ENCODE data around the gene CIITA. TPM values are rescaled to one million over a fixed set of nuclear protein-coding genes. Genes with fewer than 3 reads are reported as not detected.

Gene CIITA
- total RNA-seq, 2 donors from 2014 or later: 4.5 to 9.6 TPM

DNA sequence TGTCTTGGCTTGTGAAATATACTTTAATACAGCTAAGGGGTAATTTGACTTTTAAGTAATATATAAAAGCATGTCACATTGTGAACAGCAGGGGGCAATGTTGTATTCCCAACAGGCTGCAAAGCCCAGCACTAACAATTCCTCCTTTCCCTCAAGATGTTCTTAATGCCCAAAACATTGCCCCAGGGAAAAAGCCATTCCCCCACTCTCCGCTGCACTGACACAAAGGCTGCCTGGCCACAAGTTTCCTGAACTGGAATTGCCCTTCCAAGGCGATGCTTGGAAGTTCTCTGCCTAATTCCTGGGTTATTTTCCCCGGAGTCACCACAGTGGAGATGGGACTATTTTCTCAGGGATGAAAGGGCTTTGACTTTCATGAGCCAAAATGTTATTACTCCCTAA, 94.6 kb downstream of the CIITA start:
- Histone ChIP-seq H3K9me3 (no peaks in the 10 kb centered on the region), H3K4me1 (no peaks in the 10 kb centered on the region), H3K4me3 (no peak overlapping the region), H3K27me3 (no peaks in the 10 kb centered on the region), H3K36me3 (no peaks in the 10 kb centered on the region), H3K27ac (no peak overlapping the region), H3K9ac (ENCODE audit: low read depth in 2 of 2, low read length in 2 of 2) (no peak overlapping the region)
- intact Hi-C loops (cut with DNase I): loop anchor here (2.0 to 5.0 kb wide), 2 partner anchors 285 to 386 kb away; partner anchors contain the start of gene SOCS1
- TF ChIP-seq, protein P1, sequence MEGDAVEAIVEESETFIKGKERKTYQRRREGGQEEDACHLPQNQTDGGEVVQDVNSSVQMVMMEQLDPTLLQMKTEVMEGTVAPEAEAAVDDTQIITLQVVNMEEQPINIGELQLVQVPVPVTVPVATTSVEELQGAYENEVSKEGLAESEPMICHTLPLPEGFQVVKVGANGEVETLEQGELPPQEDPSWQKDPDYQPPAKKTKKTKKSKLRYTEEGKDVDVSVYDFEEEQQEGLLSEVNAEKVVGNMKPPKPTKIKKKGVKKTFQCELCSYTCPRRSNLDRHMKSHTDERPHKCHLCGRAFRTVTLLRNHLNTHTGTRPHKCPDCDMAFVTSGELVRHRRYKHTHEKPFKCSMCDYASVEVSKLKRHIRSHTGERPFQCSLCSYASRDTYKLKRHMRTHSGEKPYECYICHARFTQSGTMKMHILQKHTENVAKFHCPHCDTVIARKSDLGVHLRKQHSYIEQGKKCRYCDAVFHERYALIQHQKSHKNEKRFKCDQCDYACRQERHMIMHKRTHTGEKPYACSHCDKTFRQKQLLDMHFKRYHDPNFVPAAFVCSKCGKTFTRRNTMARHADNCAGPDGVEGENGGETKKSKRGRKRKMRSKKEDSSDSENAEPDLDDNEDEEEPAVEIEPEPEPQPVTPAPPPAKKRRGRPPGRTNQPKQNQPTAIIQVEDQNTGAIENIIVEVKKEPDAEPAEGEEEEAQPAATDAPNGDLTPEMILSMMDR (IDR thresholded peaks at IDR 0.05): peak; percentile 71
- peak; percentile 46 for DNase-seq

DNA sequence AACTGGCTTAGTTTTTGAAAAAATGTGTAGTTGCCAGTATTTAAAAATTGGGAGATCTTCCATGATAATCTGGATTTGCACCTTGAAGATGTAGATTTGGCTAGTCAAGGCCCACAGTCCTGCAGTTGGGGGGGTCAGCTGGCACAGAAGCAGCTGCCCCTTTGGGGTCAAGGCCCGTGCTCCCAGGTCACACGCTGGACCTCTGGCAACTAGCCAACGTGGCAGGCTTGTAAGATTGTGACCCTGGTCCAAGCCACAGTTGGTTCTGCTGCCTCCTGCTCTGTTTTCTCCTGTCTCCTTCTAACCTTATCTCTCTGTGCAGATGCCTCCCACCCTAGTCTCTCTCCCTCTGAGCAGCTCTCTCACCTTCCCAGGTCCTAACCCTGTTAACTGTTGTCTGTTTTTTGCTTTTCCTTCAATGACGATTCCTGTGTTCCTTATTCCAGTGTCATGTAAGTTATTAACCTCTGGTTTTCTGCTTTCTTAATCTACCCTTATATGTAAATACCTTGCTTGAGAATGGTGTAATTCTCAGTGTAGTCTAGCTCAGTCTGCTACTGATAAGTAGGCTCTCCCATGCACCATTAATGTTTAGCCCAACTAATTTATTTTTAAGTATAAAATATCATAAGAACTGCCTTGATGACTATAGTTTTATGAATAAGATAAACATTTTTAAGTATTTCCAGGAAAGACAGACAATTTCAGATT, 95.3 kb downstream of the CIITA start:
- H3K9me3 ChIP-seq: no peaks in the 10 kb centered on the region
- H3K36me3 ChIP-seq: no peaks in the 10 kb centered on the region
- no peak overlapping the region for H3K9ac ChIP-seq (ENCODE audit: low read depth in 2 of 2, low read length in 2 of 2)
- intact Hi-C loops (cut with DNase I): loop anchor here (5.0 kb wide), 1 partner anchor 385 kb away; no protein-coding TSS in a partner anchor
- TF ChIP-seq, protein P1 (IDR thresholded peaks at IDR 0.05): no peak
- no peak overlapping the region for H3K4me3 ChIP-seq
- no peaks in the 10 kb centered on the region for H3K27me3 ChIP-seq
- no peak overlapping the region for H3K27ac ChIP-seq
- no peak for DNase-seq
- no peaks in the 10 kb centered on the region for H3K4me1 ChIP-seq

DNA sequence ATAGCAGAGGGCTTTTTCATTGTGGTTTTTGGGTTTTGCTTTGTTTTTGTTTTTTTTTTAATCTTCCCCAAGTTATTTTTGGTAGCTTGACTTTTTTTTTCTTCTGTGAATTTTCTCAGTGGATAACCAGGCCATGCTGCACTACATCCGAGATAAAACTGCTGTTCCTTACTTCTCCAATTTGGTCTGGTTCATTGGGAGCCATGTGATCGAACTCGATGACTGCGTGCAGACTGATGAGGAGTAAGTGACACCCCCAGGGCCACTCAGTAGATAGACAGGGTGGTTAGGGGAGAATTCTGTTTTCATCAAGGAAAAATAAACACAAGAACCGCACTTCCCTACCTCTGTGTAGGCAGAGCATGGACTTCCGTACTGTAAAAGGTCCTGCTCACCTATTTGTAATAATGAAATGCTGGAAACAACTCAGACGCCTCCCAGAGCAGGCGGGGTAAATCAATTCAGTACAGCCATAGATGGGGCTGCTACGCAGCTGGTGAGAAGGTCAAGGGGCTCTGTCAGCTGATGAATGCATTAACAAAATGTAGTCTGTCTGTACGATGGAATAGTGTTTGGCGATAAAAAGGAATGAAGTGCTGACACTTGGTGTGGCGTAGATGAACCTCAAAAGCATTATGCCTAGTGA, 95.9 kb downstream of the CIITA start:
- Histone ChIP-seq H3K27me3 (no peaks in the 10 kb centered on the region), H3K4me3 (no peak overlapping the region), H3K4me1 (no peaks in the 10 kb centered on the region), H3K9ac (ENCODE audit: low read depth in 2 of 2, low read length in 2 of 2) (no peak overlapping the region), H3K27ac (no peak overlapping the region), H3K36me3 (no peaks in the 10 kb centered on the region), H3K9me3 (no peaks in the 10 kb centered on the region)
- intact Hi-C loops (cut with DNase I): loop anchor here (5.0 kb wide), 1 partner anchor 384 kb away; no protein-coding TSS in a partner anchor
- TF ChIP-seq, protein P1 (IDR thresholded peaks at IDR 0.05): no peak
- no peak for DNase-seq

DNA sequence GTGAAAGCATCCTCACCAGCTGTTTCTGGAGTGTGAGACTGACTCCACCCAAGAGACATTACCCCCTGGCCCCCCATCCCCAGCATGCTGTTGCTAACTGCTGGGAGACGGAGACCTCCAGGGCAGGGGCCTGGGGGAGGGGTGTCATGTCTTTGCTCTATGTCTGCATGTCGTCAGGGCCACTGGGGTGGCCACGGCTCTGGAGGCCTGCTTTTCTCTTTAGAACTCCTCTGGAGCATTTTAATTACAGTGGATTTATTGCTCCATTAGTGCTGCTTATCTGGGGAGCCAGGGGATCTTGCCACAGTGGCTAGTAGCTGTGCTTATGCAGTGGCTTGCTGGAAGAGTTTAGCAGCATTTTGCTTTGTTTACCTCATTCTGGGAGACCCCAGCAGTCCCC, 99.6 kb downstream of the CIITA start:
- Histone ChIP-seq H3K9ac (ENCODE audit: low read depth in 2 of 2, low read length in 2 of 2) (no peak overlapping the region), H3K4me3 (no peak overlapping the region), H3K4me1 (no peaks in the 10 kb centered on the region), H3K27ac (no peak overlapping the region), H3K9me3 (no peaks in the 10 kb centered on the region), H3K36me3 (no peaks in the 10 kb centered on the region), H3K27me3 (no peaks in the 10 kb centered on the region)
- intact Hi-C loops (cut with DNase I): no loop called here
- DNase-seq: no peak
- TF ChIP-seq, protein P1 (IDR thresholded peaks at IDR 0.05): no peak

DNA sequence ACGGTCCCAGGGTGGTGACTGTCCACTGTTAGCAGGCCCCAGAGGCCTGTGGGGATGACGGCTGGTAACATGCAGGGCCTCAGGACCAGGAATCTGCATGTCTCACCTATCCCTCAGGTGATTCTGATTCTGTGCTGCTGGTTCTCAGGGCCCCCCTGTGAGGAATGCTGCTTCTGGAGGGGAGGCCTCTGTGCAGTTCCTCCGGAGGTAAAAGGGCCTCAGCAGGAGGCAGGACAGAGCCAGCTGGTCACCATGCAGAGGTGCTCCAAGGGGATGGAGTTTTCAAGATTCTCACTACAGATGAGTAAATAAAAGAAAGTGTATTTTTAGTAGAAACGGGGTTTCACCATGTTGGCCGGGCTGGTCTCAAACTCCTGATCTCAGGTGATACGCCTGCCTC, 101.1 kb downstream of the CIITA start:
- H3K4me3 ChIP-seq: no peak overlapping the region
- no peaks in the 10 kb centered on the region for H3K9me3 ChIP-seq
- no peak overlapping the region for H3K27ac ChIP-seq
- no peaks in the 10 kb centered on the region for H3K4me1 ChIP-seq
- no peaks in the 10 kb centered on the region for H3K27me3 ChIP-seq
- H3K9ac ChIP-seq (ENCODE audit: low read depth in 2 of 2, low read length in 2 of 2): no peak overlapping the region
- DNase-seq: no peak
- intact Hi-C loops (cut with DNase I): no loop called here
- TF ChIP-seq, protein P1 (IDR thresholded peaks at IDR 0.05): no peak
- H3K36me3 ChIP-seq: no peaks in the 10 kb centered on the region

Measured in colonic mucosa (tissue), 4 donors.